ENCODE results near the gene RNF224.
"Not testable (repeated sequence)": the region's sequence is repeated elsewhere in the genome, so short reads cannot be mapped to it uniquely, and the experiment has no call there.

GRCh38 chr9:137262173-137262908, 35.0 kb downstream of the RNF224 start:
- TF ChIP-seq POLR2AphosphoS5, POLR2A (IDR thresholded peaks at IDR 0.05; ENCODE audit: low read depth, low read length): not testable (repeated sequence)
